ENCODE results near the gene WDR90. TPM values are rescaled to one million over a fixed set of nuclear protein-coding genes. Genes with fewer than 3 reads are reported as not detected.

Gene WDR90
- total RNA-seq, 4 donors from 2014 or later = 2.9 to 9.8 (median 6.5) TPM

- Histone ChIP-seq H3K4me3 (no peak overlapping the region), H3K27ac (no peak overlapping the region), H3K4me1 (peaks cover 9 to 15% of the 10 kb centered on the region in 2 donors), H3K27me3 (peaks cover 46 to 58% (median 51%) of the 10 kb centered on the region in 3 donors), H3K36me3 (no peaks in the 10 kb centered on the region), H3K9me3 (no peaks in the 10 kb centered on the region)
- no peak for DNase-seq
- intact Hi-C loops (cut with DNase I; ENCODE audit: low total_unique reads) = no loop called here
- TF ChIP-seq POLR2A (IDR thresholded peaks at IDR 0.05) = no peak
- no peak for TF ChIP-seq CTCF (IDR thresholded peaks at IDR 0.05 in 4 of 5, conservative IDR thresholded peaks at IDR 0.05 in 1 of 5)
- no peak for ATAC-seq
- in situ Hi-C loops (cut with MboI; ENCODE audit: low sequenced_read_pairs in 4 of 4) = no loop called here
Observed at GRCh38 chr16:693766-694165, 44.6 kb downstream of the WDR90 start.

- DNase-seq (no peak), ATAC-seq (no peak)
- H3K36me3 ChIP-seq = no peaks in the 10 kb centered on the region
- peaks cover 51 to 63% (median 57%) of the 10 kb centered on the region in 3 donors for H3K27me3 ChIP-seq
- intact Hi-C loops (cut with DNase I; ENCODE audit: low total_unique reads) (no loop called here), in situ Hi-C loops (cut with MboI; ENCODE audit: low sequenced_read_pairs in 4 of 4) (no loop called here)
- no peaks in the 10 kb centered on the region for H3K9me3 ChIP-seq
- no peak overlapping the region for H3K27ac ChIP-seq
- H3K4me1 ChIP-seq = peaks cover 4 to 10% of the 10 kb centered on the region in 2 donors
- no peak overlapping the region for H3K4me3 ChIP-seq
- TF ChIP-seq CTCF (IDR thresholded peaks at IDR 0.05 in 4 of 5, conservative IDR thresholded peaks at IDR 0.05 in 1 of 5) (no peak), POLR2A (IDR thresholded peaks at IDR 0.05) (no peak)
Observed at GRCh38 chr16:694187-694862, 45.2 kb downstream of the WDR90 start.

- ATAC-seq (no peak), DNase-seq (no peak)
- TF ChIP-seq POLR2A (IDR thresholded peaks at IDR 0.05) (no peak), CTCF (IDR thresholded peaks at IDR 0.05 in 4 of 5, conservative IDR thresholded peaks at IDR 0.05 in 1 of 5) (no peak)
- H3K27ac ChIP-seq = no peak overlapping the region
- peaks cover 0 to 4% of the 10 kb centered on the region in 2 donors for H3K4me1 ChIP-seq
- H3K9me3 ChIP-seq = no peaks in the 10 kb centered on the region
- peaks cover 57 to 69% (median 62%) of the 10 kb centered on the region in 3 donors for H3K27me3 ChIP-seq
- in situ Hi-C loops (cut with MboI; ENCODE audit: low sequenced_read_pairs in 4 of 4) (no loop called here), intact Hi-C loops (cut with DNase I; ENCODE audit: low total_unique reads) (no loop called here)
- no peak overlapping the region for H3K4me3 ChIP-seq
- H3K36me3 ChIP-seq = no peaks in the 10 kb centered on the region
Observed at GRCh38 chr16:694863-695354, 45.7 kb downstream of the WDR90 start.

GRCh38 chr16:695355-696089, 46.4 kb downstream of the WDR90 start:
- H3K27me3 ChIP-seq = peaks cover 63 to 75% (median 68%) of the 10 kb centered on the region in 3 donors
- in situ Hi-C loops (cut with MboI; ENCODE audit: low sequenced_read_pairs in 4 of 4) (no loop called here), intact Hi-C loops (cut with DNase I; ENCODE audit: low total_unique reads) (no loop called here)
- no peaks in the 10 kb centered on the region for H3K36me3 ChIP-seq
- ATAC-seq (no peak), DNase-seq (no peak)
- H3K27ac ChIP-seq = no peak overlapping the region
- peaks cover 0 to 2% of the 10 kb centered on the region in 2 donors for H3K4me1 ChIP-seq
- no peak for TF ChIP-seq CTCF (IDR thresholded peaks at IDR 0.05 in 4 of 5, conservative IDR thresholded peaks at IDR 0.05 in 1 of 5)
- no peak for TF ChIP-seq POLR2A (IDR thresholded peaks at IDR 0.05)
- no peaks in the 10 kb centered on the region for H3K9me3 ChIP-seq
- H3K4me3 ChIP-seq = peak overlapping the region in 2 of 4 donors; percentile 25 to 34
